Suppressor macrophage (primary cell): ENCODE results near the gene TSPAN4.

ENCODE experiments used
- DNase-seq, 4 experiments: peaks; one replicate each; pipeline ENCODE4 v3.0.0-alpha.2; 2020 to 2022

The TSPAN4 gene

DNA sequence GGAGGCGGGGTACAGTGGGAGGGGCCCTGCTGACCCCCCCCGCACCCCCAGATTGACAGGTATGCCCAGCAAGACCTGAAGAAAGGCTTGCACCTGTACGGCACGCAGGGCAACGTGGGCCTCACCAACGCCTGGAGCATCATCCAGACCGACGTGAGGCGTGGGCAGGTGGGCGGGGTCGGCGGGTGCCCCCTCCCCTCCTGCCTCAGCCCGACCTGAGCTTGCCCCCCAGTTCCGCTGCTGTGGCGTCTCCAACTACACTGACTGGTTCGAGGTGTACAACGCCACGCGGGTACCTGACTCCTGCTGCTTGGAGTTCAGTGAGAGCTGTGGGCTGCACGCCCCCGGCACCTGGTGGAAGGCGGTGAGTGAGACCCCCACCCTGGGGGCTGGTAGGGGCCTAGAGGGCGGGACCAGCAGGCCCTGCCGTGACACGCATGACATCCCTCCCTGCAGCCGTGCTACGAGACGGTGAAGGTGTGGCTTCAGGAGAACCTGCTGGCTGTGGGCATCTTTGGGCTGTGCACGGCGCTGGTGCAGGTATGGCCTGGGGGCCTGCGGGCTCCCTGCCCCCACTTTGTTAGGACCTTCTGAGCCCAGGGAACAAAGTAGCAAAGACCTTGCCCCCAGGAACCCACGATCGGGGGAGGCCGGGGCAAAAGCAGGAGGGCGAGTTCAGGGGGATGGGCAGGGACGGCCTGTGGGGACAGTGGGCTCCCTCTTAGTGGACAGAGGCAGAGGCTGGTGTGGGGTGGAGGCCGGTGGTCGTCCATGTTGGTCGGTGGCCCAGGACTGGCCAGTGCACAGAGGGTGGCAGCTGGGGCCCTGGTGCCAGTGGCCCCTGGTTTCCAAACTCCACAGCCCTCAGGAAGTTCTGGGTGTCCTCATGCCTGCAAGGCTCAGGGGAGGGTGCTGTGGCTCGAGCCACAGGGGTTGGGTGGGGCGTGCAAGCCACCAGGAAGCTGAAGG, 23.1 kb downstream of the TSPAN4 start:
- no peak for DNase-seq

DNA sequence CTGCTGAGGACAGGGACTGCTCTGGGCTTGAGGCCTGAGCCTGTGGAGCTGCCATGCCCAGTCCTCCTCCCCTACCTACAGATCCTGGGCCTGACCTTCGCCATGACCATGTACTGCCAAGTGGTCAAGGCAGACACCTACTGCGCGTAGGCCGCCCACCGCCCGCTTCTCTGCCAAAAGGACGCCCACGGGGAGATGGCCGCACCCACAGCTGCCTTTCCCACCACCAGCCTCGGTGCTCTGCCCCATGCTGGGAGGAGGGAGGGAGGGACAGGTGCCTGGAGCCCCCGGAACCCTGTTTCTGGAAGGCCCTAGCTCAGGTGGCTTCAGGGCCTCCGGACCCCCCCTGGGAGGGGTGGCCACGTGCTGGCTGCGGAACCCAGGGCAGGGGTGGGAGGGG, 23.8 kb downstream of the TSPAN4 start:
- no peak for DNase-seq

DNA sequence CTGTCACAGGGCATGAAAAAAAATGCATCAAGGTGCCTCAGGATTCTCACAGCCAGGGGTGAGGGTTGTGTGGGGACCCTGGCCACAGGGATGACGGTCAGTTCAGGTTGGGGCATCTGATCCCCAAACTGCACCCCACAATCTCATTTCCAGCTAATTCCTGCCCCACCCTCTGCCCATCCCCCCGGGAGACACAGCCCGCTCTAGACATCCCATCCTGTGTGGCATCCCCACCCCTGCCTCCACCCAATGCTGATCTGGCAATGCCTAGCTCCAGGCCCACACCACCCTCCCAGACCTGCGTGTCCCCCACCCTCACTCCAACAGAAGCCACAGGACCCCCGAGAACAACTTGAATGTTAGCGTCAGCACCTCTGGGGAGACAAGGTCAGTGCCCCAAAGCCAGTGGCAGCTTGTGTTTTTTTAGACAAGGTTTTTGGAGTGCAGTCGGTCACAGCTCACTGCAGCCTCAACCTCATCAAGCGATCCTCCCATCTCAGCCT, 25.3 kb downstream of the TSPAN4 start:
- no peak for DNase-seq

DNA sequence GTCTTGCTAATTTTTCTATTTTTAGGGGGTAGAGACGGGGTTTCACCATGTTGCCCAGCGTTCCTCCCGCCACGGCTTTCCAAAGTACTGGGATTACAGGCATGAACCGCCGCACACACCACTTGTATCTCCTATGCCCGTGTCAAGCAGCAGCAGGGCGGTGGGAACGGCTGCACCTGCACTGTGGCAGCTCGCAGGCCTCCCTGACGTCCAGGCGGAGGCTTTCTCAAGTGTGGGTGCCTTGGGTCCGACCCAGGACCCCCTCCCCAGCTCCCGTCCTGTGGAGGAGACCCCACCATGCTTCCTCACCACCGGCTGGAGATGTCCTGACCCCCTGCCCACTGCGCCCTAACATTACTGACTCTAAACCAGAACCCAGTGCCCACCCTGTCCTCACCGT, 25.7 kb downstream of the TSPAN4 start:
- no peak for DNase-seq

DNA sequence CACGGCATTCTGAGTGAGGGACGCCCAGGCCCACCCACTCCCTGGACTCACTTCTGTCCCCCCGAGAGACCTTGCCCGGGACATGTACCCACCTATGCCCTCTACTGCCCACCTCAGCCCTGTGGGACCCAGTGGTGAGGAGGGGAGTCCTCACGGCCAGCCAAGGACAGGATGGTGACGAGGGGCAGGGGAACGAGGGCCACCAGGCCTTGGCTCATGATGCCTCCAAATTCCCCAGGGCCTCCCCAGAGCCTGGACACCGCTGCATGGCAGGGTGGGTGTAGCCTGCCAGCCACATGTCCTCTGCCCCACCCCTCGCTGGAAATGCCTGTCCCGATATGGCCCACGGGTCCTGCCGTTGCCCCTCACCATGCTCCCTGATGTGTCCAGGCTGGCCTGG, 26.1 kb downstream of the TSPAN4 start:
- no peak for DNase-seq

DNA sequence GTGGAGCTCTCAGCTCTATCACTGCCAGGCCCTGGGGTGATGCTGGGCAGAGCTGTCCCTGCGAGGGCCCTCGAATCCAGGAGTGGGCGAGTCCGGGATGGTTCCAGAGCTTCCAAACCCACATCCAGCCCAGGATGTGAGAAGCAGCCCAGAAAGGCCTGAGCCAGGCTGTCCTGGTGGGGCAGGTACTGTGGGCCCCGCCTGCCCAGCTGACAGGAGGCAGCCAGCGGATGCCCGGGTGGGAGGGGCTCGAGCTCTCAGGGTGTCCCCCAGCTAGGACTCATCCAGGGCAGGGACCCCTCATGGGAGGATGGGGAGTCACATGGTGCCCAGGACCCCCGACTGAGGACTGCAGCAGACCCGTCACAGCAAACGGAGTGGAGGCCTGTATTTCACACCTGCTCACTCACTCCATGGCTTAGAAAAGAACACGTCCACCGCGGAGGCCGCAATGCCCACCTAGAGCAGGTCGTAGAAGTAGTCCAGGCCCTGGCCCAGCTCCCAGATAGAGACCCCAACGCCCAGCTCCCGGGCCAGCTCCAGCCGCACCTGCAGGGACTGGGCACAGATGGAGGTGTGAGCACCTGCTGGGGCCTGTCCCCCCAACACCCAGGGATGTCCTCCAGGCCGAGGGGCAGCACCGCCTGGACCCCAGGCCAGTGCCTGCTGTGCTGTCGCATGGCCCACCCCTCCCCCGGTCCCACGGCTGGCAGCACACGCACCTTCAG, 26.9 kb downstream of the TSPAN4 start:
- no peak for DNase-seq

DNA sequence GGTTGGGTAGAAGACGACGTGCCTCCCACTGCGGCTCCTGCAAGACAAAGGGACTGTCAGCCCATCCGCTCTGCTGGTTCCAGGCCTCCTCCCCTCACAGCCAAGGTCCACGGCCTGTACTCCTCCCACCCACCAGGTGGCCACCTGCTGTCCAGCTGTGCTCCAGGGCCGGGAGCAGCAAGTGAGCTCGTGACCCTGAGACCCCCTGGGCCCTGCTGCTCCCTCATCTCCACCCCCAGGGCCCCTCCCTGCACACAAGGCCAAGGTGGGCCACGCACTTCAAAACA, 27.4 kb downstream of the TSPAN4 start:
- DNase-seq = no peak

DNA sequence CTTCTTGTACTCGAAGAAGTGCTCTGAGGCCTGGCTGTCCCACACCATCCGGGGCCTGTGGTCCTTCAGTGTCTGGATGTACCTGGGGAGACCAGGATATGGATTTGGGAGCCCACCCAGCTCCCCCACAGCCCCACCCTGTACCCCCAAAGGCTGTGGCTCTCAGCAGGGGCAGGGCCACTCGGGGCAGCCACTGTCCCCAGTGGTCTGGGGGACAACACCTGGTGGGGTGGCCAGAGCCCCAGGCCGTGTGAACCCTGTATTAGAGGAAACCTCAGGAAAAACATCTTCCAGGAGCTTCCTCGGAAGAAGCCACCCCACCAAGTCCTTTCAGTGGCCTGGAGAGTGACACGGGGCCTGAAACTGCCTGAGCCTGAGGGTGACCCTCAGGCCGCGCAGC, 27.8 kb downstream of the TSPAN4 start:
- DNase-seq = no peak

DNA sequence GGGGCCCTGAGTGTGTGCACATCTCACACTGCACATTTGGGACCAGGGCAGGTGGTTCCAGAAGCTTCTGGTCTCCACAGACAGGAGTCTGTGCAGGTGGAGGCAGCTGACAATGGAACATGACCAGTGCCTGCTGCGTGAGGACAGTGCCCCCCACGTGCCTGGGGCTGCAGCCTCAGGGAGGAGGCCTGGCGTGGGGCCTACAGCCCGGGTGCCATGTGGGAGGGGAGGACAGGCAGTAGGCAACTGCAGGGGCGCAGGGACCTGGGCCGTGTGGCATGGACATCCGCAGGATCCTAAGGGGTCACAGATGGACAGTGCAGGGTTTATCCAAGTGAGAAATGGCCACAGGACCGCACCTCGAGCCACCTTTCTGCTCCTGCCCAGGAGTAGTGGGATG, 28.8 kb downstream of the TSPAN4 start:
- DNase-seq = no peak

DNA sequence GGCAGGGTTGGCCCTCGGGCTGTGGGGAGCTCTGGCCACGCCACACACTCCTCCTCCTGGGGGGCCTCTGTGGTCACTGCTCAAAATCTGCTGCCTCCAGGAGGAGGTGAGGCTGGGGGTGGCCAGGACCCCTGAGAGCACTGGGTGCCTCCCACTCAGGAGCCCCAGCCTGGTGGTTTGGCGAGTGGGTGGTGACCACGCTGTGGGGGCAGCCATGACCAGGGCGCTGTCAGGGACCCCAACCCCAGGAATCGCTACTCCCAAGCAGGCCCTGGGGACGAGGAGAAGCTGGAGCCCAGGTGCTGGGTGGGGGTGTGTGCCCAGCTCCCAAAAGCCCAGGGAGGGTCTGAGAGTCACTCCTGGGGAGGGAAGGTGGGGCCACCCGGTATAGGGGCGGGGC, 30.1 kb downstream of the TSPAN4 start:
- DNase-seq = no peak

DNA sequence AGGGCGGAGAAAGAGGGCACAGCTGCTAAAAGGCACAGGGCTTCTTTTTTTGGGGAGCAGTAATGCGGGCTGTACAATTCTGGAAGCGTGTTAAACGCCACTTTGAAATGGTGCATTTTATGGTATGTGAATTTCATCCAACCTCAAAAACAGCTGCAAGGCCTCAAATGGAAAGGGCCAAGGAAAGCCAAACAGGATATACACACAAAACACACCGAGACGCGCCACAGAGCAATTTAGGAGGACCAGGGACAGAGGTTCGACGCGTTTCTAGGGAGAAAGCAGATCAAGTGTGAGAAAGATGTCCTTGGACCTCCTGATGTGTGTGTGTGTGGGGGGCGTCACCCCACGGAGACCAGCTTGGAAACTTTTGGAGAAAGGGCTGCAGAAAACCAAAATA, 31.1 kb downstream of the TSPAN4 start:
- no peak for DNase-seq

DNA sequence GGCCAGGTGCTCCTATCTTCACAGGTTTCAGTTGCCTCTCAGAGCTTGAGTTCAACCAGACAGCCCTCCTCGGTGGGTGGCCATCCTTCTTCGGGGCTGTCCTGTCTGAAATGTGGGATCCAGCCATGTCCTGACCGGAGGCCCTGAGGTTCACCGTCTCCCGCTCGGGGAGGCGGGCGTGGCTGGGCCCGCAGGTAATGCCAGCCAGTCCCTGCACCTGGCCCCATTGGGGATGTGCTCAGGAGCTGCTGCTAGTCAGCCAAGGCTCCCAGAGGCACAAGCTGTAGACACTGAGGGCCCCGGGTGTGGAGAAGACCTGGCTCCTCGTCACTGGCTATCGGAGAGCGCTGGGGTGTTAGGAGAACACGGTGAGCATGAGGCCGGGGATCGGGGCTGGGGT, 32.6 kb downstream of the TSPAN4 start:
- no peak for DNase-seq

DNA sequence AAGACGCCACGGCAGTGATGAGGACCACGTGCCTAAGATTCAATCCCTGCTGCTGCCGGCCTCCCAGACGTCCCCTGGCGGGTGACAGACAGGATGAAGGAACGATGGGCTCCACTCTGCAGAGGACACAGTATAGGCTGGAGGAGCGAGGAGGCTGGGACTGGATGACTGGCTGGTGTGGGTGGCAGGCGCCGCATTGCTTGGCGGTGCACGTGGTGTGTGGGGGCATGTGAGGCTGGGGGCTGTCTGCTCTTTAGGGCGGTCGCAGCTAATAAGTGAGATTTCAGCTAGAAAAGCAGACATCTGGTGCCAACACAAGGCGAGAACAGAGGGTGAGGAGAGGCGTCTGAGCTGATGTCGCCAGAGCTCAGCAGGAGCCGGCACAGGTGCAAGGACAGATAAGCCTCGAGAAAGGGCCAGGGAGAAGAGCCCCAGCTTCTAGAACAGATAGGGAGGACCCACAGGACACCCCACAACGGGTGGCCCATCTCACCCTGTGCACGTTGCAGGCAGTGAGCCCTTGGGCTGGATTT, 33.2 kb downstream of the TSPAN4 start:
- DNase-seq = no peak

DNA sequence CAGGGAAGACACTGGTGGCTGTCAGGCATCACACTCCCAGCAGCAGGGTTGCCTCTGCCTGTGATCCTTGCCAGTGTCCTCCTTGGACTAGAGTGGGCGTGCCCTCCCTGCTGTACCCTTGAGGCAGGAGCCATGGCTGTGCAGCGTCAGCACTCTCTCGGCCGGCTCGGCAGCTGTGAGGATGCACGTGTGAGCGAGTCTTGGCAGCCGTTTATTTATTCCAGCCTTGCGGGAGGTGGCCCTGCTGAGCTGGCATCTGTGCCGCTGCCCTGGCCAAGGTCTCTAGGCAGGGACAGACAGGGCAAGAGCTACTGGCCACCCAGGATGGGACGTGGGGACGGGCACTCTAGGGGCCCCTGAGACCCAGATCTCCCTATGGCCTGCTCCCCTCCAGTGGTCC, 33.9 kb downstream of the TSPAN4 start:
- DNase-seq = no peak

DNA sequence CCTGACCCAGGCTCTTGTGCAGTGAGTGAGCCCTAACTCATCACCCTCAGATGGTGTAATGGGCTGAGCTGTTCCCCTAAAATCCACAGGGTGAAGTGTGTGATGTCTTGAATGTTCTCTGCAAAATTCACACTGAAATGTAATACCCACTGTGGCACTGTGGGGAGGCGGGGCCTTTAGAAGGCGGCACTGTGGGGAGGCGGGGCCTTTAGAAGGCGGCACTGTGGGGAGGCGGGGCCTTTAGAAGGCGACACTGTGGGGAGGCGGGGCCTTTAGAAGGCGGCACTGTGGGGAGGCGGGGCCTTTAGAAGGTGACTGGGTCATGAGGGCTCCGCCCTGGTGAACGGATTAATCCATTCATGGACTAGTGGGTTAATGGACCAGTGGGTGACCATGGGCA, 34.9 kb downstream of the TSPAN4 start:
- DNase-seq = no peak

DNA sequence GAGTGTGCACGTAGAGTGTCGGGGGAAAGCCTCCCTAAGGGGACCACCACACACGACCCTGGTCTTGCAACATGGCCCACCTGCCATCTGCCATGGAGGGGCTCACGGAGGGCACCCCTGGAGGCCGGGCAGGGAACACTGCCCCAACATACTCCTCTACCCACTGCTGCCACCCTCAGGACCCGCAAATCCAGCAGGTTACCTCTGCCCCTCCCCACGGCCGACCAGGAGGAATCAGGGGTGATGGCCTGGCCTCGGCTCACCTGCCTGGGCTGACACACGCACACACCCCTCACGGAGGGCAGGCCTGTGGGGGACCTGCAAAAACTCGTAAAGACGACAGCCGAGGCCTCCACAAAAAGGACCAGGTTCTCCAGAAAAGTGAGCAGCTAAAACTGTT, 37.8 kb downstream of the TSPAN4 start:
- DNase-seq = no peak

DNA sequence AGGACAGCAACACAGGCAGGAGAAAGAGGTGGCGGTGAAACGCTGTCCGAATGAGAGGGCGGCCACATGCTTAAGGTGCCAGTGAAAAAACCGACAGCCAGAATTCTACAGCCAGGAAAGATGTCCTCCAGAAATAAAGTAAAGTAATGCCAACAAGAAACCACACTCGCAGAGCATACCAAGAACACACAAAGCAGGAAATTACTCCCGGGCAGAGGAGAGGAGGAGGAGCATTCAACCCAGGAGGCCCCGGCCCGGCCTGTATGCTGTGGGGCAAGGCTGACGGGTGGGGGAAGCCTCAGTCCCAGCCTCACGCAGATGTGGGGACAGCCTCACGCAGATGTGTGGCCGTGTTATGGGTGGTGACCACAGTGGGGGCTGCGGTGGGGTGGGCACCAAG, 39.9 kb downstream of the TSPAN4 start:
- no peak for DNase-seq

DNA sequence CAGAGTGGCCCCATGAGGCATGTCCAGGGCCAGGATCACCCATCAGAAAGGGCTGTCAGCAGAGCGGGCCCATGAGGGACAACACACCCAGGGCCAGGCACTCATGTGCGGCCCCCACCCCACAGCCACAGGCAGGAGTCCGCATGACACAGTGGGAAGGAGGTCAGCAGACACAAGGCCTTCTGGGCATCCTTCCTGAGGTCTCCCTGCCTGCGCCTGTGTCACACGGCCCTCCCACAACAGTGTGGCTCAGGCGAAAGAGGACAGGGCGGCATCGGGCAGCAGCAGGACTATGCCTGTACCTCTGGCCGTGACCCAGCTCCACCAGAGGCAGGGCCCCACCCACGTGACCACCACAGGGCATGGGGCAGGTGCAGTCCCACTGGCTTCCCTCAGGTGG, 40.9 kb downstream of the TSPAN4 start:
- no peak for DNase-seq

DNA sequence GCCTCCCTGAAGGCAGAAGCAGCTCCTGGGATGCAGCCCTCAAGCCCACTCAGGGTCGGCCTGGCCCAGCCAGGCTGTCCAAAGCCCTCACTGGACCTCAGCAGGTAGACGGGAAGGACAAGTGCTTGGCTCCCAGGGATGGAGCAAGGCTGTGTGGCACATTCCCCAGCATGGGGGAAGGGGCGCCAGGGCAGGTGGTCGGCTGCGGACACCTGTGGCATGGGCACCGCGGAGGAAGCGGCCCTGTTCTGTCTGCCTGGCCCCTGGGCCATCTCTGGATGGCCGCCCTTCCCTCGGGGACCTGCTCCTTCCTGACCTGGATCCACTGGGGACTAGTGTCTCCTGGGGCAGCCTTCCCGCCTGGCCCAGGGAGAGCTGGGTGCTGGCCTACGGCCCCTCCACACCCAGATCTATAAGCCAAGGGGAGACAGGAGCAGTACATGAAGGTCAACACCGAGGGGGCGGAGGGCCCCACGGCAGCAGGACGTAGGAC, 42.0 kb downstream of the TSPAN4 start:
- DNase-seq = no peak

DNA sequence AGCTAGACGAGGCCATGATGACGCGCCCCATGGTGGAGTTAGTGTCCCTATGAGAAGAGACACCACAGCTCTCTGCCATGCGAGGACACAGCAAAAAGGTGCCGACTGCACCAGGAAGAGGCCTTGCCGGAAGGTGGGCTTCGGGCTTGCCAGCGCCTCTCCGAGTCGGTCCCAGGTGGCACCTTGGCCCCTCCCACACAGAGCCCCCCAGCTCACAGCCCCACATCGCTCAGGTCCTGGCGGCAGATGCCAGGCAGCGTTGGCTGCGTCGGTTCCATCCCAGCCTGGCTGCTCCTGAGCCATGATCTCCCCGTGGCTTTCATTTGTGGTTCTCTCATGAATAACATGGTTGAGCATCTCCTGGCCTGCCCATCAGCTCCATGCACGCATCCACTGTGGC, 43.9 kb downstream of the TSPAN4 start:
- DNase-seq = no peak

DNA sequence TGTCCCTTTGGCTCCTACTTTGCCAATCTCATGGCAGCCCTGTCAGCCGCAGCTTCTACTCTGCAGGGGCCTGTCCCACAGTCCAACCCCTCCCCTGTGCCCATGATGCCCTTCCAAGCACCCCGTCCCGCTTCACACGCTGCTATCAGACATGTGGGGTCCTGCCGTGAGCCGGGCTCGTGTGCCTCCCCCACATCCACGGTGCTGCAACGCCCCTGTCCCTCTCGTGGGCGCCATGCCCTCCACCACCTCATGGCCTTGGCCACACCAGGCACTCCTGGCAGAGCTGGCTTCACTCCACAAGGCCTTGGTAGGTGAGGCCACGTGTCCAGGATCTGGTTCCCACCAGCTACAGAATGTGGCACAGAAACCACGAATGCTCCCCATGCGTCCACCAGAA, 44.9 kb downstream of the TSPAN4 start:
- DNase-seq = no peak

DNA sequence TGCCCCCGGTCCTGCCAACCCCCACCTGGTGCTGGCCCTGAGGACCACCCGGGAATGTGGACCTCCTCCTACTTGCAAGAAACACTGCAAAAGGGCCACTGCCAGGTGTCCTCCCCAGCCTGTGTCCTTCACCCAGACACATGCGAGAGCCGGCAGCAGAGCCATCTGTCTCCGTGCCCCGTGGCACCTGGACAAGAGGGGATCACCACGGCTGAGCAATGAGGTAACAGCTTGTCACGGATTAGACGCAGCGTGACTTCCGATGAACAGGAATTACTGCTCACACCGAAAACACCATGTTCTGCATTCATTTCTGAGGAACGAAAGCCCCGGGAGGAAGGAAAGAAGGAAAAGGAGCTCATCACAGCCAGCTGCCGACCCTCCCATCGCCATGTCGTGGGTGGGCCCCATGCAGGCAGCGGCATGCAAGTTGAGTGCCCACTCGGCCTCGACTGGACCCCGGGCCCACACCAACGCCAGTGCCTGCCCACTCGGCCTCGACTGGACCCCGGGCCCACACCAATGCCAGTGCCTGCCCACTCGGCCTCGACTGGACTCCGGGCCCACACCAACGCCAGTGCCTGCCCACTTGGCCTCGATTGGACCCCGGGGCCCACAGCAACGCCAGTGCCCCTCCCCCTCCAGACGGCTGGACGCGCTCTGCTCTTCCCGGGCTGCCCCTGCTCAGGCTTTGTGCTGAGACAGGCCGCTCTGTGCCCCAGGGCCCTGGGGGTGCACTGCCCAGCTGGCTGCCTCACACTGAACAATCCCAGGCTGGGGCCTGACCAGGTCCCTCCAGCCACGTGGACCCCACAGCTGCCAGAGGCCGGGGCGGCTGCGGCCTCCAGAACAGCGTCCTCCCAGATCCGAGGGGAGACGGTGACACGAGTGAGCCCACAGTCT, 45.9 kb downstream of the TSPAN4 start:
- no peak for DNase-seq

DNA sequence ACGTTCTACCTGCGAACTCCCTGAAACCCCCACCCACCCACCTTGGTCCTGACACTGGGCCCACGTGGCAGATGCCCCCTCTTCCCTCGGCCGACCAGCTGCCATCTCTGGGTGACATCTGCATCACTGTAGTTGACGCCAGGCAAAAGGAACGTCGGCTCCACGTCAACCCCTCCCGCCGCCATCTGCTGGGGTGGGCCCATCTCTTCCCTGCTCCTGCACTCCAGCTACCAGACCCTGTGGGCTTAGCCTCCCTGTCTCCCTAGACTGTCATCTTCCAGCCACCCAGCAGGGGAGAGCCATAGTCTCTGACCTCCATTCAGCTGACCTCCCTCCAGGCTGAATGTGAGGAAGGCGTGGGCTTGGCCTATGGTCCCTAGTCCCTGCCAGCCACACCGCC, 46.6 kb downstream of the TSPAN4 start:
- no peak for DNase-seq
